Stimulated activated CD4-positive, alpha-beta T cell treated with anti-CD3 and anti-CD28 coated beads, Interleukin-12 subunit alpha, Interleukin-12 subunit beta, amount 100 ng/mL, for 48 hours (primary cell): ENCODE measurements around the gene PPP1CB.
A peak's percentile ranks its signal among the peaks of the same experiment; 100 is the strongest.
"Not testable (repeated sequence)": the region's sequence is repeated elsewhere in the genome, so short reads cannot be mapped to it uniquely, and the experiment has no call there.

ENCODE experiments used
- DNase-seq, 3 donors: peaks; one replicate each; pipeline ENCODE4 v3.0.0-alpha.2; 2020; ENCODE audit warnings: low read depth in 2 of 3, low spot score in 1 of 3

The PPP1CB gene

GRCh38 chr2:28772351-28772750 lies 20.7 kb downstream of the PPP1CB start:
- DNase-seq, result no peak

GRCh38 chr2:28776471-28776870 lies 24.8 kb downstream of the PPP1CB start:
- DNase-seq, result no peak

- DNase-seq, result no peak
Measured at GRCh38 chr2:28778392-28778791, 26.8 kb downstream of the PPP1CB start.

GRCh38 chr2:28779001-28779400 lies 27.4 kb downstream of the PPP1CB start:
- no peak for DNase-seq

GRCh38 chr2:28780496-28780895 lies 28.9 kb downstream of the PPP1CB start:
- DNase-seq, result no peak

GRCh38 chr2:28782423-28782822 lies 30.8 kb downstream of the PPP1CB start:
- DNase-seq, result no peak

GRCh38 chr2:28784570-28784969 lies 32.9 kb downstream of the PPP1CB start:
- DNase-seq, result not testable (repeated sequence)

- DNase-seq, result no peak
Measured at GRCh38 chr2:28796620-28797019, 45.0 kb downstream of the PPP1CB start.

GRCh38 chr2:28801726-28802125 lies 50.1 kb downstream of the PPP1CB start:
- DNase-seq, result no peak

- DNase-seq, result no peak
Measured at GRCh38 chr2:28802975-28803429, 51.4 kb downstream of the PPP1CB start.

- no peak for DNase-seq
Measured at GRCh38 chr2:28809927-28810326, 58.3 kb downstream of the PPP1CB start.

GRCh38 chr2:28810384-28811285 lies 59.0 kb downstream of the PPP1CB start, which contains the start of gene SPDYA:
Gene SPDYA, plus strand, starts transcription at chr2:28810834. Its CDS starts 5,181 bp downstream, at chr2:28816015.
- DNase-seq, result peak; percentile 69 to 77 (median 70)

- DNase-seq, result no peak
Measured at GRCh38 chr2:28818053-28818452, 66.4 kb downstream of the PPP1CB start.

- DNase-seq, result peak; percentile 23 to 86 (median 36)
Measured at GRCh38 chr2:28821295-28821958, 69.8 kb downstream of the PPP1CB start.

GRCh38 chr2:28822036-28822435 lies 70.4 kb downstream of the PPP1CB start:
- DNase-seq, result no peak

- DNase-seq, result no peak
Measured at GRCh38 chr2:28824207-28824606, 72.6 kb downstream of the PPP1CB start.

- DNase-seq, result no peak
Measured at GRCh38 chr2:28824870-28825269, 73.2 kb downstream of the PPP1CB start.

- DNase-seq, result no peak
Measured at GRCh38 chr2:28828382-28828781, 76.8 kb downstream of the PPP1CB start.

- no peak for DNase-seq
Measured at GRCh38 chr2:28833740-28834470, 82.3 kb downstream of the PPP1CB start.

GRCh38 chr2:28835781-28836180 lies 84.2 kb downstream of the PPP1CB start:
- DNase-seq, result no peak

GRCh38 chr2:28838971-28839370 lies 87.3 kb downstream of the PPP1CB start:
- no peak for DNase-seq
